WTC11 (cell line): ENCODE measurements around the gene ABLIM3. TPM values are rescaled to one million over a fixed set of nuclear protein-coding genes. Genes with fewer than 3 reads are reported as not detected.

Experiments
- ATAC-seq: fragments of 200-7000 bp; cut with Tn5 transposase; 2 replicates; pipeline ENCODE4 v1.10.0; 2021; ENCODE audit warnings: mild to moderate bottlenecking, moderate library complexity
- CTCF ChIA-PET: fragments of 300-600 bp; sonication (Branson Sonifier 250); formaldehyde crosslinking; loops from one replicate; lab custom pipeline; 2021; ENCODE audit warnings: antibody characterized with exemption; lab: Charles Lee
- POLR2A ChIA-PET: fragments of 350-600 bp; sonication (Branson Sonifier 250); formaldehyde crosslinking; loops from one replicate; lab custom pipeline; 2021; ENCODE audit warnings: antibody characterized with exemption; lab: Charles Lee
- DNase-seq: peaks from one replicate; pipeline ENCODE4 v3.0.0; 2021; ENCODE audit warnings: low spot score
- H3K27ac Mint-ChIP-seq: 2 replicates; pipeline ENCODE4 v1.8.0; 2021; ENCODE audit warnings: mixed read lengths
- H3K27me3 Mint-ChIP-seq: 2 replicates; pipeline ENCODE4 v1.8.0; 2021; ENCODE audit warnings: low read depth, mild to moderate bottlenecking, moderate library complexity, mixed read lengths
- H3K36me3 Mint-ChIP-seq: 2 replicates; pipeline ENCODE4 v1.8.0; 2021; ENCODE audit warnings: mixed read lengths
- H3K4me1 Mint-ChIP-seq: 2 replicates; pipeline ENCODE4 v1.8.0; 2022; ENCODE audit warnings: mixed read lengths
- H3K4me3 Mint-ChIP-seq: 2 replicates; pipeline ENCODE4 v1.8.0; 2021; ENCODE audit warnings: mild to moderate bottlenecking, moderate library complexity, mixed read lengths
- H3K9me3 Mint-ChIP-seq: 2 replicates; pipeline ENCODE4 v1.8.0; 2021; ENCODE audit warnings: mixed read lengths
- ATF1 ChIP-seq: sonication (generic); formaldehyde crosslinking; IDR thresholded peaks from 2 replicates; pipeline ENCODE4 v1.8.1; 2023; ENCODE audit warnings: mild to moderate bottlenecking, moderate library complexity, missing genetic modification reagents
- CREB1 ChIP-seq: sonication (generic); formaldehyde crosslinking; IDR thresholded peaks from 2 replicates; pipeline ENCODE4 v1.8.0; 2023; ENCODE audit warnings: mild to moderate bottlenecking, missing genetic modification reagents
- CREM ChIP-seq: sonication (generic); formaldehyde crosslinking; IDR thresholded peaks from 2 replicates; pipeline ENCODE4 v1.8.1; 2022; ENCODE audit warnings: mild to moderate bottlenecking, missing genetic modification reagents, moderate library complexity
- CTCF ChIP-seq: fragments of 200-600 bp; IDR thresholded peaks from 2 replicates; pipeline ENCODE4 v1.8.0; 2022; ENCODE audit warnings: antibody characterized with exemption
- E2F1 ChIP-seq: sonication (generic); formaldehyde crosslinking; IDR thresholded peaks from 2 replicates; pipeline ENCODE4 v1.8.0; 2022; ENCODE audit warnings: mild to moderate bottlenecking, missing genetic modification reagents
- GABPB1 ChIP-seq: sonication (generic); formaldehyde crosslinking; IDR thresholded peaks from 2 replicates; pipeline ENCODE4 v1.8.1; 2023; ENCODE audit warnings: mild to moderate bottlenecking, missing genetic modification reagents
- GRHL2 ChIP-seq: fragments of 250-450 bp; sonication (Bioruptor Pico); IDR thresholded peaks from 2 replicates; pipeline ENCODE4 v1.8.0; 2022; ENCODE audit warnings: mild to moderate bottlenecking, moderate library complexity; ENCODE audit not compliant: insufficient replicate concordance, severe bottlenecking
- JAZF1 ChIP-seq: fragments of 250-450 bp; sonication (Bioruptor Pico); IDR thresholded peaks from 2 replicates; pipeline ENCODE4 v1.9.0; 2021; ENCODE audit warnings: moderate library complexity, mild to moderate bottlenecking, inconsistent platforms
- MYBL2 ChIP-seq: sonication (generic); formaldehyde crosslinking; IDR thresholded peaks from 2 replicates; pipeline ENCODE4 v1.8.1; 2023; ENCODE audit warnings: mild to moderate bottlenecking, moderate library complexity, missing genetic modification reagents
- NR1H2 ChIP-seq: sonication (generic); formaldehyde crosslinking; IDR thresholded peaks from 2 replicates; pipeline ENCODE4 v1.9.0; 2021; ENCODE audit warnings: mild to moderate bottlenecking, moderate library complexity, missing genetic modification reagents
- NR2C2 ChIP-seq: sonication (generic); formaldehyde crosslinking; IDR thresholded peaks from 2 replicates; pipeline ENCODE4 v1.8.0; 2022; ENCODE audit warnings: mild to moderate bottlenecking, missing genetic modification reagents
- NR3C1 ChIP-seq: sonication (generic); formaldehyde crosslinking; conservative IDR thresholded peaks from 2 replicates; pipeline ENCODE4 v1.8.1; 2023; ENCODE audit warnings: low read depth, mild to moderate bottlenecking, missing genetic modification reagents
- PREB ChIP-seq: sonication (generic); formaldehyde crosslinking; IDR thresholded peaks from 2 replicates; pipeline ENCODE4 v1.8.1; 2022; ENCODE audit warnings: mild to moderate bottlenecking, missing genetic modification reagents, moderate library complexity, borderline replicate concordance
- SP1 ChIP-seq: sonication (generic); formaldehyde crosslinking; conservative IDR thresholded peaks from 2 replicates; pipeline ENCODE4 v1.8.1; 2022; ENCODE audit warnings: missing genetic modification reagents
- TCF7 ChIP-seq: sonication (generic); formaldehyde crosslinking; IDR thresholded peaks from 2 replicates; pipeline ENCODE4 v1.8.0; 2022; ENCODE audit warnings: mild to moderate bottlenecking, low read depth, missing genetic modification reagents, moderate library complexity
- TEAD1 ChIP-seq: sonication (generic); formaldehyde crosslinking; IDR thresholded peaks from 2 replicates; pipeline ENCODE4 v1.8.0; 2022; ENCODE audit warnings: mild to moderate bottlenecking, missing genetic modification reagents
- TEAD4 ChIP-seq: sonication (generic); formaldehyde crosslinking; IDR thresholded peaks from 2 replicates; pipeline ENCODE4 v1.8.0; 2022; ENCODE audit warnings: mild to moderate bottlenecking, missing genetic modification reagents
- ZNF263 ChIP-seq: sonication (generic); formaldehyde crosslinking; IDR thresholded peaks from 2 replicates; pipeline ENCODE4 v1.8.1; 2022; ENCODE audit warnings: low read depth, mild to moderate bottlenecking, moderate library complexity, missing genetic modification reagents
- ZNF281 ChIP-seq: sonication (generic); formaldehyde crosslinking; IDR thresholded peaks from 2 replicates; pipeline ENCODE4 v1.8.0; 2023; ENCODE audit warnings: mild to moderate bottlenecking, missing genetic modification reagents
- ZNF532 ChIP-seq: fragments of 250-450 bp; sonication (Bioruptor Pico); IDR thresholded peaks from 2 replicates; pipeline ENCODE4 v1.9.0; 2021; ENCODE audit warnings: mild to moderate bottlenecking, borderline replicate concordance
- ZSCAN18 ChIP-seq: fragments of 250-450 bp; sonication (Bioruptor Pico); IDR thresholded peaks from 2 replicates; pipeline ENCODE4 v2.1.2; 2022; ENCODE audit warnings: mild to moderate bottlenecking, moderate library complexity
- total RNA-seq: library from RNA; stranded (reverse); gene quantifications from 3 replicates; pipeline ENCODE4 v1.2.3, GENCODE V29; 2021

The ABLIM3 gene
- total RNA-seq, 1 experiment from 2014 or later: 0.33 TPM

- TF ChIP-seq CTCF (no peak), GRHL2 (no peak), ZNF532 (CRISPR knock-in tag) (no peak), ATF1 (CRISPR knock-in tag) (no peak), NR1H2 (CRISPR knock-in tag) (no peak), E2F1 (no peak), TEAD4 (CRISPR knock-in tag) (no peak), GABPB1 (CRISPR knock-in tag) (no peak), CREM (CRISPR knock-in tag) (no peak)
- TF ChIP-seq, all 79 proteins: peak for 0
Observed at GRCh38 chr5:149257889-149258705, 116.8 kb downstream of the ABLIM3 start (continued).

- ChIA-PET POLR2A (no interaction called here), CTCF (no interaction called here)
- H3K9me3 Mint-ChIP-seq: no peaks in the 10 kb centered on the region
- H3K4me3 Mint-ChIP-seq: no peak overlapping the region
- H3K27ac Mint-ChIP-seq: no peak overlapping the region
- H3K4me1 Mint-ChIP-seq: peaks cover 8% of the 10 kb centered on the region
- no peak for DNase-seq
- ATAC-seq: no peak
- no peak for TF ChIP-seq TEAD1 (CRISPR knock-in tag)
- TF ChIP-seq ZNF263 (CRISPR knock-in tag): no peak
- TF ChIP-seq SP1: no peak
- TF ChIP-seq PREB (CRISPR knock-in tag): no peak
- TF ChIP-seq CREB1 (CRISPR knock-in tag): no peak
- no peak for TF ChIP-seq TCF7 (CRISPR knock-in tag)
- H3K36me3 Mint-ChIP-seq: no peaks in the 10 kb centered on the region
- H3K27me3 Mint-ChIP-seq: peaks cover 14% of the 10 kb centered on the region
Observed at GRCh38 chr5:149260761-149261160, 119.5 kb downstream of the ABLIM3 start.

- POLR2A ChIA-PET: interaction anchor here (0.7 kb wide), 1 partner anchor 47 kb away, joined by 3 read pairs; no protein-coding TSS in a partner anchor
- DNase-seq (no peak), ATAC-seq (no peak)
- CTCF ChIA-PET: interaction anchor here (0.6 kb wide), 1 partner anchor 131 kb away, joined by 3 read pairs; no protein-coding TSS in a partner anchor
- H3K9me3 Mint-ChIP-seq: no peaks in the 10 kb centered on the region
- no peak overlapping the region for H3K27ac Mint-ChIP-seq
- H3K36me3 Mint-ChIP-seq: no peaks in the 10 kb centered on the region
- H3K4me1 Mint-ChIP-seq: peaks cover 8% of the 10 kb centered on the region
- peaks cover 14% of the 10 kb centered on the region for H3K27me3 Mint-ChIP-seq
- no peak overlapping the region for H3K4me3 Mint-ChIP-seq
- no peak for TF ChIP-seq MYBL2
- TF ChIP-seq ZNF281 (CRISPR knock-in tag): no peak
- no peak for TF ChIP-seq TEAD4 (CRISPR knock-in tag)
- no peak for TF ChIP-seq ZSCAN18 (CRISPR knock-in tag)
- no peak for TF ChIP-seq TEAD1 (CRISPR knock-in tag)
- TF ChIP-seq NR2C2 (CRISPR knock-in tag): no peak
- TF ChIP-seq NR3C1 (CRISPR knock-in tag): no peak
- TF ChIP-seq JAZF1: no peak
Observed at GRCh38 chr5:149261246-149261645, 120.0 kb downstream of the ABLIM3 start.
